Activated CD8-positive, alpha-beta T cell treated with anti-CD3 and anti-CD28 coated beads for 36 hours (primary cell): ENCODE results near the gene JTB. TPM values are rescaled to one million over a fixed set of nuclear protein-coding genes. Genes with fewer than 3 reads are reported as not detected.

ENCODE experiments used
- ATAC-seq: fragments of 200-7000 bp; cut with Tn5 transposase; one replicate; pipeline ENCODE4 v1.10.0; 2021; ENCODE audit warnings: mild to moderate bottlenecking, moderate library complexity
- CTCF ChIA-PET: fragments of 350-600 bp; sonication (Branson Sonifier 250); formaldehyde crosslinking; loops from one replicate; lab custom pipeline; 2021; ENCODE audit warnings: antibody characterized with exemption; lab: Charles Lee
- POLR2A ChIA-PET: fragments of 350-600 bp; sonication (Branson Sonifier 250); formaldehyde crosslinking; loops from one replicate; lab custom pipeline; 2021; ENCODE audit warnings: antibody characterized with exemption; lab: Charles Lee
- DNase-seq: peaks from one replicate; pipeline ENCODE4 v3.0.0-alpha.2; 2020
- H3K27ac Mint-ChIP-seq: one replicate; pipeline ENCODE4 v1.8.0; 2021; ENCODE audit warnings: mild to moderate bottlenecking, mixed read lengths
- H3K27me3 Mint-ChIP-seq: one replicate; pipeline ENCODE4 v1.8.0; 2021; ENCODE audit warnings: mixed read lengths
- H3K36me3 Mint-ChIP-seq: one replicate; pipeline ENCODE4 v1.8.0; 2021; ENCODE audit warnings: low read depth, mixed read lengths
- H3K4me1 Mint-ChIP-seq: one replicate; pipeline ENCODE4 v1.8.0; 2021; ENCODE audit warnings: low read depth, mixed read lengths
- H3K4me3 Mint-ChIP-seq: one replicate; pipeline ENCODE4 v1.8.0; 2021; ENCODE audit warnings: mild to moderate bottlenecking, moderate library complexity, mixed read lengths
- H3K9me3 Mint-ChIP-seq: one replicate; pipeline ENCODE4 v1.8.0; 2021; ENCODE audit warnings: mixed read lengths
- intact Hi-C: fragments of 100-400 bp; cut with micrococcal nuclease; formaldehyde crosslinking; loops from one replicate; pipeline ENCODE4 v1.10.0; 2022
- total RNA-seq, 2 experiments: library from RNA; stranded (reverse); gene quantifications; one replicate each; pipeline ENCODE4 v1.2.3, GENCODE V29; 2021
- TF ChIP-seq, protein P1 (sequence below): fragments of 200-600 bp; IDR thresholded peaks from one replicate; pipeline ENCODE4 v1.8.0; 2022; ENCODE audit warnings: antibody characterized with exemption, mild to moderate bottlenecking

JTB gene
- total RNA-seq, 2 experiments from 2014 or later = 151 to 153 TPM

DNA sequence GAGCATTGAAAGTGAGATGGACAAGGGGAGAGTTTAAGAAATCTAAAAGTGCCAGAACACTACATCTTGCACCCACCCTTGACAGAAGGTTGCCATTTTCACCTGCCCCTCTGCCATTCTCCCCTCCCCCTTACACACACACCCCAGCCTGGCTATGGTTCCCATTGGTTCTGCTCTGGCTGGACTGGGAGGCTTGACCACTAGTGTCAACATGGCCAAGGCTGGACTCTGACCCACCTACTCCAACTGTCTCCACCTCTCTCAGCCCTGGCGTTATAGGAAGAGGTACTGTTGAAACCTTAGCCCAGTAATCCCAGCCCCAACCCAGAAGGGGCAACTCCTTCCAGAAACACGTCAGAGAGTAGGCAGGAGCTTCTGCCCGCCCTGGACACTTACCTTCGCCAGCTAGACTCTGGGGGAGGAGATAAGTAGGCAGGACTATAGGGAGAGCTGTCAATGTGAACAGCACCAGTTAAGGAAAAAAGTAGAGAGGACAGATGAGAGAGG, 23.6 kb downstream of the JTB start:
- ATAC-seq (no peak), DNase-seq (no peak)
- intact Hi-C loops = no loop called here
- Mint-ChIP-seq H3K27me3 (no peaks in the 10 kb centered on the region), H3K9me3 (no peaks in the 10 kb centered on the region), H3K4me3 (no peak overlapping the region), H3K27ac (peak overlapping the region; percentile 65), H3K4me1 (peaks cover 32% of the 10 kb centered on the region), H3K36me3 (peaks cover 35% of the 10 kb centered on the region)
- TF ChIP-seq, protein P1, sequence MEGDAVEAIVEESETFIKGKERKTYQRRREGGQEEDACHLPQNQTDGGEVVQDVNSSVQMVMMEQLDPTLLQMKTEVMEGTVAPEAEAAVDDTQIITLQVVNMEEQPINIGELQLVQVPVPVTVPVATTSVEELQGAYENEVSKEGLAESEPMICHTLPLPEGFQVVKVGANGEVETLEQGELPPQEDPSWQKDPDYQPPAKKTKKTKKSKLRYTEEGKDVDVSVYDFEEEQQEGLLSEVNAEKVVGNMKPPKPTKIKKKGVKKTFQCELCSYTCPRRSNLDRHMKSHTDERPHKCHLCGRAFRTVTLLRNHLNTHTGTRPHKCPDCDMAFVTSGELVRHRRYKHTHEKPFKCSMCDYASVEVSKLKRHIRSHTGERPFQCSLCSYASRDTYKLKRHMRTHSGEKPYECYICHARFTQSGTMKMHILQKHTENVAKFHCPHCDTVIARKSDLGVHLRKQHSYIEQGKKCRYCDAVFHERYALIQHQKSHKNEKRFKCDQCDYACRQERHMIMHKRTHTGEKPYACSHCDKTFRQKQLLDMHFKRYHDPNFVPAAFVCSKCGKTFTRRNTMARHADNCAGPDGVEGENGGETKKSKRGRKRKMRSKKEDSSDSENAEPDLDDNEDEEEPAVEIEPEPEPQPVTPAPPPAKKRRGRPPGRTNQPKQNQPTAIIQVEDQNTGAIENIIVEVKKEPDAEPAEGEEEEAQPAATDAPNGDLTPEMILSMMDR = no peak
- CTCF ChIA-PET = interaction anchor here (1.1 to 4.8 kb wide), 3 partner anchors 8 to 33 kb away, joined by 3 to 46 read pairs (median 5); partner anchors contain the start of gene DENND4B
- POLR2A ChIA-PET = interaction anchor here (0.7 to 7.3 kb wide), 8 partner anchors 9 to 39 kb away, joined by 3 to 62 read pairs (median 4); partner anchors contain the start of genes CREB3L4, DENND4B, GATAD2B and RAB13

DNA sequence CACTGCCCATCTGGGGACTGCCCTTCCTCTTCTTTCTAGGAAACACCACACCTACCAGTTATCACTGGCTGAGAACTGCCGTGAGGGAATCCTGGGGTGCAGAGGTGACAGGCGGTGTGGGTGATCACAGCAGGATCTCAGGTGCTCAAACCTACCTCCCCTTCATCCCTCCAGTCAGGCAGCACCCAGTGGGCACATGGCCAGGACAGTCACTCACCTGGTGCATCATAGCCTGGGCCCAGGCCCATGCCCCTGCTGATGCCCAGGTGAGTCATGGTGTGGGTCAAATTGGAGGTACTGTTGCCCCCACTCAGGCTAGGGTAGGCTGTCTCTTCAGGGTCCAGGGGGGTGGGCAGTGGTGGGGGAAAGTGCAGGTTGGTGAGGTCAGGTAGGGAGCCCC, 25.7 kb downstream of the JTB start:
- ChIA-PET POLR2A (no interaction called here), CTCF (no interaction called here)
- Mint-ChIP-seq H3K4me3 (no peak overlapping the region), H3K9me3 (no peaks in the 10 kb centered on the region), H3K27me3 (no peaks in the 10 kb centered on the region), H3K4me1 (peaks cover 32% of the 10 kb centered on the region), H3K27ac (peak overlapping the region; percentile 68), H3K36me3 (peaks cover 40% of the 10 kb centered on the region)
- intact Hi-C loops = no loop called here
- TF ChIP-seq, protein P1 = no peak
- DNase-seq = no peak
- ATAC-seq = no peak

DNA sequence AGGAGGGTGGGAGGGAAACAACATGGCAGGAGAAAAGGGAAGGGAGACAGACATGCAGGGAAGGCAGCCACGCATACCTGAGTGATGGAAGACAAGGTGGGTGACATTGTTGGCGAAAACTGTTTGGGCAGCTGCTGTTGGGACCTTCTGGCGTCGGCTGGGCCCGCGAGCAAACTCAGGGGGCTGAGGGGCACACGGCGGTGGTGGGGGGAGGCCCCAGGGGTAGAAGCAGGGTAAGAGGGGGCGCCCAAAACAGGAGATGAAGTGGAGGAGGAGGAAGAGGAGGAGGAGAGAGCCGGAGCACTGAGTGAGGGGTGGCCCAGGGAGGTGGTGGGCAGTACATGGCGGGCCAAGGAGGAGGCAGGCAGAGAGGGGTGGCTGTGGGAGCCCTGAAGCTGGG, 26.3 kb downstream of the JTB start:
- Mint-ChIP-seq H3K4me1 (peaks cover 30% of the 10 kb centered on the region), H3K27ac (peak overlapping the region; percentile 46), H3K9me3 (no peaks in the 10 kb centered on the region), H3K27me3 (no peaks in the 10 kb centered on the region), H3K4me3 (no peak overlapping the region), H3K36me3 (peaks cover 40% of the 10 kb centered on the region)
- ATAC-seq = no peak
- DNase-seq = no peak
- ChIA-PET POLR2A (interaction anchor here (3.1 kb wide), 1 partner anchor 16 kb away, joined by 12 read pairs; the partner anchor contains the start of gene CREB3L4), CTCF (interaction anchor here (1.1 to 1.3 kb wide), 2 partner anchors 35 to 324 kb away, joined by 3 to 4 read pairs; partner anchors contain the start of genes RAB13 and S100A13)
- intact Hi-C loops = no loop called here
- TF ChIP-seq, protein P1 = no peak

DNA sequence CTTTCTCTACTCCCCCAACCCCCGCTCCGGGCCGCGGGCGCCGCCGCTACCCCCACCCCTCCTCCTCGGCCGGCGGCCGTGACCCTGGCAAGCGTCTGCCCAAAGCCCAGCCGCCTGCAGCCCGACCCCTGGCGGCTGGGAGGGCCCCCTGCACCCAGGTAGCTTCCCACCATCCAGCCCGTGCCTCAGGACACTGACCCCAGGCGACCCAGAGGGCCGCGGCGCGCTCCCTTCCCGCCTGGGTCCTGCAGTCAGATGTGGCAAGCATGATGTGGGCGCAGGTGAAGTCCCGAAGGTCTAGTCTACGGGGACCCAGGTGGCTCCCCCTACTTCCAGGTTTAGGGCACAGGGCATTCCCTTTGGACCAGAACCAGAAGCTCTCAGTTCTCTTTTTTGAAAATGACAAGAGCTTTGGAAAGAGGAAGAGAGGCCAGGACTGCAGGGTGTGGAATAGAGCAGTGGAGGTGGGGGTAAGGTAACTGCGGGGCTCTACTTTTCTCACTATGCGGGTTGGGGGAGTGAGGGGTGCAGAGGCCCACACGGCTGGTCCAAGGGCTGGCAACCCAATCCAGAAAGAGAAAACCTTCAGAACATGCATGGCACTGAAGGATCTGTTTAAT, 30.7 kb downstream of the JTB start, which contains the start of gene DENND4B:
DENND4B (minus strand) TSS at position 97 of the 620 bp plus-strand sequence. CDS start 2,344 bp downstream, outside the sequence.
- peak within 1 kb of the TSS; percentile 99 for H3K27ac Mint-ChIP-seq
- ATAC-seq (peak; percentile 73), DNase-seq (peak; percentile 78)
- no peaks in the 10 kb centered on the region for H3K27me3 Mint-ChIP-seq
- H3K4me1 Mint-ChIP-seq = peaks cover 26% of the 10 kb centered on the region
- POLR2A ChIA-PET = interaction anchor here (0.8 to 8.9 kb wide), 19 partner anchors 9 to 274 kb away, joined by 3 to 126 read pairs (median 5); partner anchors contain the start of genes CREB3L4, CRTC2, GATAD2B and JTB
- CTCF ChIA-PET = interaction anchor here (0.8 to 4.8 kb wide), 23 partner anchors 9 to 156 kb away, joined by 3 to 59 read pairs (median 5); partner anchors contain the start of genes CREB3L4, CRTC2, GATAD2B and JTB
- peaks cover 41% of the 10 kb centered on the region for H3K36me3 Mint-ChIP-seq
- TF ChIP-seq, protein P1 = peak; percentile 99
- peak within 1 kb of the TSS; percentile 88 for H3K4me3 Mint-ChIP-seq
- no peaks in the 10 kb centered on the region for H3K9me3 Mint-ChIP-seq
- intact Hi-C loops = no loop called here
